Measurements from ENCODE around the gene STK33.
"Not testable (repeated sequence)": the region's sequence is repeated elsewhere in the genome, so short reads cannot be mapped to it uniquely, and the experiment has no call there.

STK33 gene

DNA sequence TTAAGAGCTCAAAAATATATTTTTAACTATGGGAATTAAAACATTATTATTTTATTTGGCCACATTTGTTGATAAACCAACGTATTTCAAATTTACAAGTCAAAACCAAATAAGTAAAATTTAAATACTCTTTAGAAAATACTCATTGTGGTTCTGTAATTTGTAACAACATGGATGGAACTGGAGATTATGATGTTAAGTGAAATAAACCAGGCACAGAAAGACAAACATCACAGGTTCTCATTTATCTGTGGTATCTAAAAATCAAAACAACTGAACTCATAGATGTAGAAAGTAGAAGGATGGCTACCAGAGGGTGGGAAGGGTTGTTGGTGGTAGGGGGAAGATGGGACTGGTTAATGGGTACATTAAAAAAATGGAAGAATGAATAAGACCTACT is 50.8 kb downstream of the STK33 start:
- DNase-seq (ENCODE audit: low read depth), result no peak

DNA sequence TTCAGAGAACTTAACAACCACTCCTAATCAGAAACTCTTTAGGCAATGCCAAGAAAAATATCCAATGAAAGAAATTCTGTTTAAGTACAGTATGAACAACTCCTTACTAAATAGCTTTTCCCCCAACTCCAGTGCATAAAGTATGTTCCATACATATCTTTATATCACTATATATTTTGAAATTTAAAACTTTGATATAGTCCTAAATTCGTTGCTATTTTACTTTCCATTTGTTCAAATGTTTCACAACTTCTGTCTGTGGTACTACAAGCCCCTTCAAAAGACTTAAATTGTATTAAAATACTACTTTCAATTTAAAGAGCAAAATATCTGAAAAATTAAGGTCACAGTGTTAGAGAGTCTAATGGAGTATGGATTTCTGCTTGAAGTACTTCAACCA is 52.6 kb downstream of the STK33 start:
- no peak for DNase-seq (ENCODE audit: low read depth)

DNA sequence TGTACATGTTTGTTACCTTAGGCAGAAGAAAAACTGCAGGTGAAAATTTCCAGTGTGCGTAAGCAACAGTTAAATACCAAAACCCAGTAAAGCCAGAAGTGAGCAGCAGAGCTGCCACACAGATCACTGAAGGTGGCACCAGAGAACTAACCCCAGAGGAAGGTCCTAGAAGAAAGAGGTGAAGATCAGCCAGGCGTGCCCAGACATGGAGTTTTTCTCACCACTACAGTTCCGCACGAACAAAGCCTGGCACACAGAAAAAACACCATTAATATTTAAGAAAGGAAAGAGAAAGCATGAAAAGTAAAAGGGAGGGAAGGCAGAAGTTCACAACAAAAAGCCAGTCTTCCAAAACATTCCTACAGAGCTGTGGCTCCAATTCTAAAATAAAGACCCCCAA is 60.7 kb downstream of the STK33 start:
- no peak for DNase-seq (ENCODE audit: low read depth)

DNA sequence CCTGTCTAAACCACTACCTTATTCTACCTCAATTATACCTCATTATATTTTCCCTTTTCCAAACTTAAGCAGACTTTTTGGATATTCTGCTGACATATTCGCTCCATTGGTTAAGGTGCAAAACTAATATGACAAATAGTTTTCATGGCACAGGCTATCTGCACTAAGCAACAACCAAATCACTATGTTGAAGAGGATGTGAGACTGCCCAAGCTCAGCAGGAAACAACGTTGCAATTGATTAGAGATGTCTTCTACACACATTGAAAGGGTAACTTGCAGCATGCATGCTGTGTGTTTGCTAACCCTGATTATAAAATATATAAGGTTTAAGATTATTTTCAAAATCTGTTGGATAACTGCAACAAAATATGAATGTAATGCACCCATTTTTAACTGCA is 61.6 kb downstream of the STK33 start:
- DNase-seq (ENCODE audit: low read depth), result no peak

DNA sequence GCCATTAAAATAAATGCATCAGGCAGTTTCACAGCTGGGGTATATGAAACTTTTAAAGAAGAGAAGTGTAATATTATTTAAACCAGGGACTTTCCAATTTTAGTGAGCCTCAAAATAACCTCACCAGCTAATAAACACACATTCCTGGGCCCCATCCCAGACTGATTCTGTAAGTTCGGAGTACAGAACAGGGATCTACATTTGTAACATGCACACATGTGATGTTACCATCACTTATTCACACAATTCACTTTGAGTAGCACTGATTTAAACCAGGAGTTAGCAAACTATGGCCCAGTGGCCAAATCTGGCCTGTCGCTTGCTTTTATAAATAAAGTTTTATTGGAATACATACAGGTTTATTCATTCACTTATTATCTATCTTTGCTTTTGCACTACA is 62.0 kb downstream of the STK33 start:
- no peak for DNase-seq (ENCODE audit: low read depth)

DNA sequence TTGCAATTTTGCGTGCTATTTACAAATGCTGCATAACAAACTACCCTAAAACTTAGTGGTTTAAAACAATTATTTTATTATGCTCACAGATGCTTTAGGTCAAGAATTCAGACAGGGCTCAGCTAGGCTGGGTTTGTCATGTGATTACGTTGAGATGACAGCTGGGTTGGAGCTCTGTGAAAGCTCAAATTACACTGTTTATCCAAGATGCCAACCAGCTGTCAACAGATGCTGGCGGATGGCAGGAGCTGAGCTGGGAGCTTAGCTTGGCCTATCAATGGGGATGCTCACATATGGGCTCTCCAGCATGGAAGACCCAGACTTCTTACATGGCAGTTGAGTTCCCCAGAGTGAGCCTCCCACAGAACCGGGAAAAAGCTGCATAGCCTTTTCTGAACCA is 62.7 kb downstream of the STK33 start:
- DNase-seq (ENCODE audit: low read depth), result peak; percentile 9

DNA sequence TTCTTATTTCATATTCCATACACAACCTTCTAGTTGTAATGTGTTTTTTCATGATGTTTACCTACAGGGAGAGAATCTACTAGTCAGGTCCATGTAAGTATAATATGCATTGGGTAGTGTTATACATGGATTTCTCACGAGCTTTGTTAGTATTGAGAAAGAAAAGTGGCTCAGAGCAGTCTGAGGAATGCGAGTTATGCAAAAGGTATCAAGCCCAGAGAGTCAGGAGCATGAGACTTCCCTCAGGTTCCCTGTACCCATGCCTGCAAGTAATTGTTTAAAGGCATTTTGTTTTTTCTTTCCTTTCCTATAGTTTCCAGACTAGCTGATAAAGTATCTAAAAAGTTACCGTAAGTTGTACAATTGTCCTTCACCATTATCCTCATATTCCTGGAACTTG is 66.1 kb downstream of the STK33 start:
- DNase-seq (ENCODE audit: low read depth), result no peak

DNA sequence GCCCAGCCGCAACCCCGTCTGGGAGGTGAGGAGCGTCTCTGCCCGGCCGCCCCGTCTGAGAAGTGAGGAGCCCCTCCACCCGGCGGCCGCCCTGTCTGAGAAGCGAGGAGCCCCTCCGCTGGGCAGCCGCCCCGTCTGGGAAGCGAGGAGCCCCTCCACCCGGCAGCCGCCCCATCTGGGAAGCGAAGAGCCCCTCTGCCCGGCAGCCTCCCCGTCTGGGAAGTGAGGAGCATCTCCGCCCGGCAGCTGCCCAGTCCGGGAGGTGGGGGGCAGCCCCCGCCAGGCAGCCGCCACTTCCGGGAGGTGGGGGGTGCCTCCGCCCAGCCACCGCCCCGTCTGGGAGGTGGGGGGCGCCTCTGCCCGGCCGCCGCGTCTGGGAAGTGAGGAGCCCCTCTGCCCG is 70.6 kb downstream of the STK33 start:
- DNase-seq (ENCODE audit: low read depth), result no peak

DNA sequence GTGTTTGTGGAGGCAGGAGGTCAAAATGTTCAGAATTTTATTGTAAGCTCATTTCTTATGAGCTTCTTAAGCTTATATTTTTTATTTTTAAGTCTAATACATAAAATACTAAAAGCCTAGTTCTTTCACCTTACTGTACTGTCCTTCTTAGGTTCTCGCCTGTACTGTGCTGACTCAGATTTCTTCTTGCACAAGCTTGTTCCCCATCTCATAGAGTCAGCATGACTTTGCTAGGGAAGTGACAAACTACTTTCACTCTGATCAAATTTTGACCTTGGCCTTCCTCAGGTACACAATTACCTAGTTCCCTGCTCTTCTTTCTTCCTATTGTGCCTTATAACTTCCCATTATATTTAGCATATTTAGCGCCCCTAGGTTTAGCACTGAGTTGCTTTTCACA is 81.5 kb downstream of the STK33 start:
- no peak for DNase-seq (ENCODE audit: low read depth)

DNA sequence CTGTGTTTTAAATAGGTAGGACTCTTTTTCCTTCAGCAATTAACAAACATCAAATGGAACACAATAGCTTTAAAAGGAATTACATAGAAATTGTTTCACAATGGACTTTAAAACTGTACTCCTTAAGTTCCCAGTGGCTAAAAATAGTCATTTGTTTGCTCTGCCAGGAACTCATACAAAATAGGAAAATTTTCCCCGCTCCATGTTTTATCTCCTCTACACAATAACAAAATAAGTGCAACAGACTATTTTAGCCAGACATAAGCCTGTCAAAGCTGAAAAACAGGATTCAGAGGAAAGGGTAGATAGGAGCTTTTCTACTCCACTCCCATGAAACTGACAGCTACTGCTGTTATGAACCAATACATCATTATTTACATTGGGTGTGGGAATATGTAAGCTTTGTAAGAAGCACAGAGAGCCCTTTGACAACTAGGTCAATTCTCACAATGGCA is 90.1 kb downstream of the STK33 start:
- DNase-seq (ENCODE audit: low read depth), result no peak

DNA sequence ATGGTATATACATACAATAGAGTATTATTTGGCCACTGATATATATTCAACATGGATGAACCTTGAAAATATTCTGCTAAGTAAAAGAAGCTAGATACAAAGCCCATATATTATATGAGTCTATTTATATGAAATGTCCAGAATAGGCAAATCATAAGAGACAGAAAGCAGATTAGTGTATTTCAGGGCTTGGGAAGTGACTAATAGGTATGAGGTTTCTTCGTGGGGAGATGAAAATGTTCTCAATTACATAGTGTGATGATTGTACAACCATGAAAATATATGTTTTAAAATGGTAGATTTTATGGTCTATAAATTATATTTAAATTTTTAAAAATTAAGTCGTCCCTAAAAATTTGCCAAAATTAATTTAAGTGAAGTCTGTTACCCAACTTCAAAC is 92.2 kb downstream of the STK33 start:
- DNase-seq (ENCODE audit: low read depth), result no peak

DNA sequence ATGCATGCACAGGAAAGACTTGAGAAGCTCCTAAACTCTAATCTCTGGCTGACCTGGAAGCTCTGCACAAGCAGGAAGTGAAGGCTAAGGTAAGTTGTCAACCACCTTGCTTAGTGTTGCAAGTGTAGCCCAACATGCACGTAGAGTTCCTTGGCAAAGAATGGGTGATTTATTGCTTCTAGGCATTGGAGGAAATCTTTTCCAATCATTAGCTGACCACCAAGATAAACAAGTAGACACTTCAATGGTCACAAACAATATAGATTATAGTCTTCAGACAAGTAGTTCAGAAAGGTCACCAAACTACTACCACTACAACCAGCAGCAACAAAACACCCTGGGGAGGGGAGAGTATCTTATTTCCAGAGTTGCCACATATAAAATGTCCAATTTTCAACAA is 105.6 kb downstream of the STK33 start:
- DNase-seq (ENCODE audit: low read depth), result no peak

DNA sequence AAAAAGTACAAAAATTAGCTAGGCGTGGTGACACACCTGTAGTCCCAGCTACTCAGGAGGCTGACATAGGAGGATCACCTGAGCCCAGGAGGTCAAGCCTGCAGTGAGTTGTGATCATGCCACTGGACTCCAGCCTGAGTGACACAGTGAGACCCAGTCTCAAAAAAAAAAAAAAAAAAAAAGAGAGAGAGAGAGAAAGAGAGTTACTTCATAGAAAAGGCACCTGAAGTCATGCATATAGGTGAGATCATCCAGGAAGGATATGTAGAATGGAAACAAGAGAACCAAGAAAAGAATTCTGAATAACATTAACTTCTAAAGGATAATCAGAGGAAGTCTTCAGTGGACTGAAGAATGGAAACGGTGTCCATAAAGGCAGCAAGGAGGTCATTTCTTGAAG is 106.8 kb downstream of the STK33 start:
- no peak for DNase-seq (ENCODE audit: low read depth)

DNA sequence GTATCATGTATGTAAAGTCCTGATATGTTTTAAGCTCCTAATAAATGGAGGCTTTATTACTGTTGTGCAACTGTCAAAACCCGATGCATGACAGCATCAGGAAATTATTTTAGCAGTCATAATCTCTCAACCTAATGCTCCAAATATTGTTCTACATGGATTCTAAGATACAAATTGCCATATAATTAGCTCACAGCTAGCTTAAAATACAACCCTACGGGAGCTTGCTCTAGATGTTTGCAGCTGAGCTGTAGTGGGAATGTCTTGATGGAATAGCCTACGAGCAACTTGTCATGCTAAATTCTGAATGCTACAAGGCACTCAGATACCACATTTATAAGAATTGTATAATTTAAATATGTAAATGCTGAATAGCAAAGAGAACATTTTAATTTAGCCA is 109.8 kb downstream of the STK33 start:
- DNase-seq (ENCODE audit: low read depth), result no peak

DNA sequence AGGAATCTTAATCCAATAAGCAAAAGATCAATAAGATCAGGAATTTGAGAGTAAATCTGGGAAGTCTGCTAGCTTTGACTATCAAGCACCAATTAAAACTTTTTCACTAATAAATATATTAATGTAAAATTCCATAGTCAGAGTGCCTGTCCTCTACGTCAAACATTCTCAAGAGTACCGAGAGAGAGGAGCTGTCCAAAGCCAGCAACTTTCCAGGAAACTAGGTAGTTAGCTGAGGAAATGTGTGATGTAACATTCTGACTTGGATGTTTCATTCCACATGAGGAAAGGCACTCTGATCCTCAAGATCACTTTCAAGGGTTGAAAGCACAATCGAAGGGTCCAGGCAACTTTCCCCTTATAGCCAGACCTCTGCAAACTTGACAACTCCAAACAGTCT is 113.2 kb downstream of the STK33 start:
- no peak for DNase-seq (ENCODE audit: low read depth)

DNA sequence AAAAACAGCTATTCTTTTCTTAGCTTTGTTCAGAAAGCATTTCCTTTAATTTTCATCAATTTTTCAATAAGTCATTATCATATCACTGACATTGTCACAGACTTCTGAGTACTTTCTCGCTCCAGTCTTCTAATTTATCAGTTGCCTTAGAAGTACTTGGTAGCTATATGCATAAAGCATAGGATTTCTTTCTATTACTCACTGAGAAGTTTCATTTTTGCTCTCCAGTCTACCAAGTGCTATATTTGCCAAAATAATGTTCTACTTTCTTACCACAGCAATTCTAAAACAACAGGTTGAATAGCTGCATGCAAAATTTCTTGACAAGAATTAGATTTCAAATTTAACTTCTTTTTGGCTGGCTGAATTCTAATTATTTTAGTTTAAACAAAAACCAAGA is 116.3 kb downstream of the STK33 start:
- DNase-seq (ENCODE audit: low read depth), result no peak

DNA sequence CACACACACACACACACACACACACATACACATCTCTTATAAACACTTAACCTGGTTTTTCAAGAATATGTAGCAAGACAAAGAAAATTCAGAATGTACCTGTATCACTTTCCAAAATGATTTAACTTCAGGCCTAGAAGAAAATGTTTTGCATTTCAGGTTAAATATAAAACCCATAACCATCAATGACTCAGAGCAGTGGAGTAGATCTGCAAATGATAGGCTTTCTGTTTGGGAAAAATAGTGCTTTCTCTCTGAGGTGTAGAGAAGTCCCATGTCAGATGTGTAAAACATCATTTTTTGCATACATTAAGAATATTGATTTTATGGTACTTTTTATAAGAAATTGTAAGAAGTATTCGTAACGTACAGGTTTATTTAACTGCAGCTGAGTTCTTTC is 116.9 kb downstream of the STK33 start:
- DNase-seq (ENCODE audit: low read depth), result no peak

DNA sequence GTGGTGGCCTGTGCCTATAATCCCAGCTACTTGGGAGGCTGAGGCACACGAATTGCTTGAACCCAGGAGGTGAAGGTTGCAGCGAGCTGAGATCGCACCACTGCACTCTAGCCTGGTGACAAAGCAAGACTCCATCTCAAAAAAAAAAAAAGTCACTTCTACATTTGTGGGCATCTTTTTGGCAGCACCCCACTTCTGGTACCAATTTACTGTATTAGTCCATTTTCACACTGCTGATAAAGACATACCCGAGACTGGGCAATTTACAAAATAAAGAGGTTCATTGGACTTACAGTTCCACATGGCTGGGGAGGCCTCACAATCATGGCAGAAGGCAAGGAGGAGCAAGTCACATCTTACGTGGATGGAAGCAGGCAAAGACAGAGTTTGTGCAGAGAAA is 126.2 kb downstream of the STK33 start:
- not testable (repeated sequence) for DNase-seq (ENCODE audit: low read depth)

DNA sequence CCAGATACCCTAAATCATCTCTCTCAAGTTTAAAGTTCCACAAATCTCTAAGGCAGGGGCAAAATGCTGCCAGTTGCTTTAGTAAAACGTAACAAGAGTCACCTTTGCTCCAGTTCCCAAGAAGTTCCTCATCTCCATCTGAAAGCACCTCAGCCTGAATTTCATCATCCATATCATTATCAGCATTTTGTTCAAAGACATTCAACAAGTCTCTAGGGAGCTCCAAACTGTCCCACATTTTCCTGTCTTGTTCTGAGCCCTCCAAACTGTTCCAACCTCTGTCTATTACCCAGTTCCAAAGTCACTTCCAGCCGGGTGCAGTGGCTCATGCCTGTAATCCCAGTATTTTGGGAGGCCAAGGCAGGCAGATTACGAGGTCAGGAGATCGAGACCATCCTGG is 126.7 kb downstream of the STK33 start:
- DNase-seq (ENCODE audit: low read depth), result not testable (repeated sequence)

DNA sequence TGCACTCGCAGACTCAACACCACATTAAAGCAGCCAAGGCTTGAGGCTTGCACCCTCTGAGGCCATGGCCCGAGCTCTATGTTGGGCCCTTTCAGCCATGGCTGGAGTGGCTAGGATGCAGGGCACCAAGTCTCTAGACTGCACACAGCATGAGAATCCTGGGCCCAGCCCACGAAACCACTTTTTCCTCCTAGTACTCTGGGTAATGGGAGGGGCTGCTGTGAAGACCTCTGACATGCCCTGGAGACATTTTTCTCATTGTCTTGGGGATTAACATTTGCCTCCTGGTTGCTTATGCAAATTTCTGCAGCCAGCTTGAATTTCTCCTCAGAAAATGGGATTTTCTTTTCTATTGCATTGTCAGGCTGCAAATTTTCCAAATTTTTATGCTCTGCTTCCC is 127.1 kb downstream of the STK33 start:
- not testable (repeated sequence) for DNase-seq (ENCODE audit: low read depth)

DNA sequence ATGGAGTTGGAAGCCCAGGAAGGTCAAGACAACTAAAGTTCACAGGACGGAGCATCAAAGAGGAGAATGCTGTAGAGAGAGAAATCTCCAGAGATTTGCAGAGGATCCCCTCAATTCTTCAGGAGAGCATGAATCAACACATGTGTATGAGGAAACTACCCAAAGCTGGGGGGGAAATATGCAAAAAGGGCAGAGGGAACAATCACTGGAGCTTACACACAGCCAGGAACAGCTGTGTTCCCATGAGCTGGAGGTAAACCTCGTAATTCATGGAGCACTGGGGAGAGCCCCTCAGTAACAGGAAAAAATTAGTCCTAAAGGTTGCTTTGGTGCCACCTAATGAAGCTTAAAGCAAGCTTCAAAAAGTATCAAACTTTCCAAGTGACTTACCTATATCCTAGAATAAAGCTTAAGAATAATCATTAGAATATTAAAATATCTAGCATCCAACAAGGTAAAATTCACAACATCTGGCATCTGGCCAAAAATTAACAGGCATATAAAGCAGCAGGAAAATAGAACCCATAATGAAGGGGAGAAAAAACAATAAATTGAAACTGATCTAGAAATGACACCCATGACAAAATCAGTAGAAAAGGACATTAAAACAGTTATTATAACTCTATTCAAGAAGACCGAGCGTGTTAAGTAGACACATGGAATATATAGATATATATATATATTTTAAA is 134.2 kb downstream of the STK33 start:
- no peak for DNase-seq (ENCODE audit: low read depth)

DNA sequence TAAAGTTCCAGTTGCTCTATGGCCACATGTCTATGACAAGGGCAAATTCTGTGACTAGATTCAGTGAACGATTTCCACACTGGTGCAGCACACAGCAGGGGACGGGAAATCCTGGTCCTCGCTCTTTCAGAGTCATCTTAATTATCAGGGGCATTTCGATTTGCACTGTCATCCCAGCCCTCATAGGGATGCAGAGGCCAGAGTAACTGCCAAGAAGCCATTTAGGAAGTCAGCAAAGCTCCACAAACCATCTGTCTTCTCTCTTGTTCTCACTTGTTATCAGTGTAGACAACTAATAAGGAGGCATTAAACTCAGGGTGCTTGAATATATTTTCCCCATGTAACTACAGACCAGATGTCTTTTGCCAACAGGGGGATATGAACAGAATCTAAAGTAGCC is 151.7 kb downstream of the STK33 start:
- no peak for DNase-seq (ENCODE audit: low read depth)

DNA sequence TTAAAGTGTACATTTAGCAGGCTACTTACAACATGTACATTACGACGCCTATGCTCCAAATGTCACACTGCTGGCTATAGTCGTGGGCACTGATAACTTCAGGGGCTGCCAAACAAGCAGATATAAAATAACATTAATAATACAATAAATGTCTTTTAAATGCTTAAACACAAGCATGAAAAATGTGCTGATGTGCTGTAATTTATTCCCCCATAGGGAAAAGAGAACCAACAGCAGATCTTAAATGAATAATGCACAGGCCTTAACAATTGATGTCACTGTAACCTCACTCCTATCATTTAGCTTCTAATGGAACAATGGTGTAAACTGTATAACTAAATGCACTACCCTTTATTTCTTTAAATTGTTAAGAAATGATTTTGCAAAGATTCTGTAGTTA is 153.4 kb downstream of the STK33 start:
- DNase-seq (ENCODE audit: low read depth), result no peak

DNA sequence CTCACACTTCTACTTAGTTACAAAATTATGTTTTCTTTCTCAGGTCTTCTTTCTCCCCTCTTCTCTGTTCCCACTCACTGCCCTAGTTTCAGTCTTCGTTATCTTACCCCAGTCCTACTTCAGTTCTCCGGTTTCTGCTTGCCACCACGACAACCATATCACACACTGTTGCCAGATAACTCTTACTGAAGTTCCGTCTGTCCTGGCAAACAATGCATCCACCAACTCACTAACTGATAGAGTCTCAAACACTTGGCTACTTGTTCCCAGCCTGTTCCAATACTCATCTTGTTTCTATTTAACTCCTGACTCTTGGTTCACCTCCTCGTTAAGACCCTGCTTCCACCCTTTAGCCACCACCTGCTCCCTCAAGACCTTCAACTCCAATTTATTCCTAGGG is 164.5 kb downstream of the STK33 start:
- no peak for DNase-seq (ENCODE audit: low read depth)

DNA sequence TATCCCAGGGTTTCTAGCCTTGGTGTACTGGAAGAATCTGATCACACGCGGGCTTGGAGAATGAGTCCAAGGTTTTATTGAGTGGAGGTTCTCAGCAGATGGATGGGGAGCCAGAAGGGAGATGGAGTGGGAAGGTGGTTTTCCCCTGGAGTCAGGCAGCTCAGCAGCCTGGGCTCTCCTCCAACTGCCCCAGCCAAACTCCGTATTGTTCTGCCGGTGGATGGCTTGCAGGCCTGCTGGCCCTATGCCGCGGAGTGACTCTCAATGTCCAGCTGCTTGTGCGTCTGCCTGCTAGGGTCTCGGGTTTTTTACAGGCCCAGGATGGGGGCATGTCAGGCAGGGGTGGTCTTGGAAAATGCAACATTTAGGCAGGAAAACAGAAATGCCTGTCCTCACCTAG is 168.0 kb downstream of the STK33 start:
- no peak for DNase-seq (ENCODE audit: low read depth)
